ENCODE data around the gene RCAN1. TPM values are rescaled to one million over a fixed set of nuclear protein-coding genes. Genes with fewer than 3 reads are reported as not detected.
A peak's percentile ranks its signal among the peaks of the same experiment; 100 is the strongest.

The RCAN1 gene
- total and polyA plus RNA-seq, 2 of the 8 experiments (the other 6 are each of a cell fraction or from before 2014, with no cell fraction given): 1.7 to 6.4 TPM

DNA sequence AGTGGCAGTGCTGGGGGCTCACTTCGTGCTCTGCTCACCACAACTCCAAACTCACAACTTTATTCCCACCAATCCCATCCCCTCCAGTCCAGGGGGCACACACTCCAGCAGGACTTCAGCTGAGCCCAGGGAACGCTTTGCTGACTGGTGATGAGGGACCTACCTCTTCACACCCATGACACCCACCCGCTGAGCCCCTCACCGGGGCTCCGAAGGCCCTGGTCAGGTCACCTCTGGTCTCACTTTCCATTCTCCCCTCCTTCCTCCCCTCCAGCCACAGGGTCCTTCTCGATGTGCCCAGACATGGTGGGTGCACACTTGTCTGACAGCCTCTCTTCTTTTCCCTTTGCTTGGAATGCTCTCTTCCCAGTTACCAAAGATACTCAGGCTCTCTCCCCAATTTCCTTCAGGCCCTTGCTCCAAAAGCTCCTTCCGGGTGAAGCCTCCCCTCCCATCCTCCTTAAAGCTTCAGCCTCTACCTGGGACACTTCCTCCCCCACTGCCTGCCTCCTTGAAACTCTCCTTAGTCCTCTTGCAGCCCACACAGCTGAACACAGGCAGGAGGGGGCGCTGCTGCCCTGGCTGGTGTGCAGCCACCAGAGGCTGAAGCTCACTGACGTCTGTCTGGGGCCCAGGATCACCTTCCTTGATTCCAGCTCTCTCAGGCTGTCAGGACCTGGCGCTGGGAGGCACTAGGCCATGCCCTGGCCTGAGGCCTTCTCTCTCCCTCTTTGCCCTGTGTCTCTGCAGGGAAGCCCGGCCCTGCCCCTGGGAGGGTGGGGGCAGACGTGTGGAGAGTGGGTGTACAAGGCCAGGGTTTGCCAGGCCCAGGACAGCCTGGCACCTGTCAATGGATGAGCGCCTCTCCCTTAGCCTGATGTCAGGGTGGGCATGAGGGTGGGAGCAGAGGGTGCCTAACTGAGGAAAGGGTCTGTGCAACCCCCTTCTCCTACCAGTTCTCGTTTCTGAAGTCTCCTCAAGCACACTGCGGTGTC is 104.5 kb downstream of the RCAN1 start:
- H3K56ac ChIP-seq (replicated peaks; ENCODE audit: insufficient read length, low read depth, low read length): no peak overlapping the region
- FAIRE-seq (no peak), DNase-seq (ENCODE audit: low read depth in 1 of 2, low spot score in 2 of 2) (peak; percentile 61 to 88)
- H4K5ac ChIP-seq (ENCODE audit: insufficient read length, low read depth, low read length): no peak overlapping the region
- H2BK12ac ChIP-seq (ENCODE audit: low read depth, low read length): no peak overlapping the region
- H3K9ac ChIP-seq (replicated peaks in 1 of 4; ENCODE audit: extremely low read depth in 1 of 4, low read depth in 3 of 4, low read length in 3 of 4): no peak overlapping the region
- H3K27me3 ChIP-seq (replicated peaks in 1 of 4; ENCODE audit: control insufficient read depth in 3 of 4, extremely low read depth in 1 of 4, insufficient read depth in 3 of 4, low read length in 3 of 4): no peaks in the 10 kb centered on the region
- POLR2A ChIA-PET (ENCODE audit: partially characterized antibody): no interaction called here
- no peak overlapping the region for H2BK120ac ChIP-seq (replicated peaks; ENCODE audit: low read depth, low read length)
- no peak overlapping the region for H2AK5ac ChIP-seq (ENCODE audit: low read depth, low read length)
- H4K20me1 ChIP-seq (replicated peaks in 1 of 2; ENCODE audit: control insufficient read depth in 1 of 2, insufficient read depth in 2 of 2, low read length in 2 of 2): no peaks in the 10 kb centered on the region
- no peak overlapping the region; the same call in 1 of the 2 replicates for H2BK5ac ChIP-seq (ENCODE audit: low read depth, low read length)
- no peaks in the 10 kb centered on the region for H3K79me2 ChIP-seq (ENCODE audit: control insufficient read depth in 1 of 2, insufficient read depth in 2 of 2, low read length in 2 of 2)
- peaks cover 2% of the 10 kb centered on the region; the same call in 1 of the 2 replicates for H3K23me2 ChIP-seq (ENCODE audit: low read depth, low read length)
- CTCF ChIA-PET (ENCODE audit: partially characterized antibody): interaction anchor here (0.6 to 13.5 kb wide), 33 partner anchors 8 to 1631 kb away, joined by 3 to 131 read pairs (median 5); partner anchors contain the start of gene RCAN1
- H3K79me1 ChIP-seq (ENCODE audit: low read depth, low read length): no peaks in the 10 kb centered on the region
- no peak overlapping the region for H3K4me2 ChIP-seq (ENCODE audit: insufficient read depth in 1 of 2, low read depth in 2 of 2, low read length in 2 of 2)
- 82% methylated on average over 13 of the region's 15 CpGs; no CpG with 5 or more reads in 1 of the 2 experiments for WGBS, 2 experiments (ENCODE audit: extremely low coverage in 1 of 2, insufficient coverage in 1 of 2, insufficient read length in 1 of 2, insufficient replicate concordance in 2 of 2, low coverage in 1 of 2, low lambda C conversion rate in 2 of 2, missing lambda C conversion rate in 1 of 2)
- H4K91ac ChIP-seq (replicated peaks; ENCODE audit: insufficient read length, low read length): no peak overlapping the region
- H3K4me1 ChIP-seq (replicated peaks in 1 of 4; ENCODE audit: control insufficient read depth in 3 of 4, insufficient read depth in 4 of 4, low read length in 3 of 4): no peaks in the 10 kb centered on the region
- no peak overlapping the region for H4K8ac ChIP-seq (ENCODE audit: extremely low read depth, insufficient read depth, low read length)
- H3K14ac ChIP-seq (ENCODE audit: insufficient read length): no peak overlapping the region
- H3K18ac ChIP-seq (ENCODE audit: extremely low read depth, low read length): no peak overlapping the region
- no peak overlapping the region for H3K27ac ChIP-seq (ENCODE audit: low read depth, low read length)
- H2BK20ac ChIP-seq (ENCODE audit: low read length): no peak overlapping the region
- no peak overlapping the region for H2AFZ ChIP-seq (ENCODE audit: low read length)
- no peak overlapping the region for H3K23ac ChIP-seq (ENCODE audit: insufficient read length)
- H3K36me3 ChIP-seq (ENCODE audit: control insufficient read depth in 2 of 4, insufficient read depth in 4 of 4, low read length in 3 of 4): no peaks in the 10 kb centered on the region
- H3K4me3 ChIP-seq (ENCODE audit: extremely low read depth in 1 of 4, insufficient read depth in 2 of 4, low read depth in 3 of 4, low read length in 4 of 4): no peak overlapping the region
- H2BK15ac ChIP-seq (ENCODE audit: low read length): no peak overlapping the region
- no peak overlapping the region for H3K4ac ChIP-seq (replicated peaks; ENCODE audit: insufficient read length, low read depth, low read length)
- H3K9me3 ChIP-seq (ENCODE audit: insufficient read depth in 2 of 2, low read depth in 1 of 2, low read length in 1 of 2): no peaks in the 10 kb centered on the region
- TF ChIP-seq CEBPB (IDR thresholded peaks at IDR 0.05; ENCODE audit: low read depth, low read length) (0 out of 2 replicates have a peak, but pooled peaks have one; percentile 21), FOSL1 (IDR thresholded peaks at IDR 0.05; ENCODE audit: insufficient read depth, low read depth, low read length) (no peak), ATF3 (IDR thresholded peaks at IDR 0.05; ENCODE audit: insufficient read depth, low read depth, low read length) (no peak), PHF8 (conservative IDR thresholded peaks at IDR 0.05; ENCODE audit: low read depth, low read length) (no peak), SP2 (IDR thresholded peaks at IDR 0.05; ENCODE audit: low read length) (no peak), NRF1 (IDR thresholded peaks at IDR 0.05; ENCODE audit: low read depth, low read length) (no peak), CHD1 (IDR thresholded peaks at IDR 0.05; ENCODE audit: low read depth, low read length) (no peak), GABPA (IDR thresholded peaks at IDR 0.05; ENCODE audit: borderline replicate concordance, insufficient read depth, low read length) (no peak), SIRT6 (IDR thresholded peaks at IDR 0.05; ENCODE audit: low read length) (no peak), ZNF274 (IDR thresholded peaks at IDR 0.05; ENCODE audit: borderline replicate concordance, extremely low read depth, low read length) (no peak), JUN (IDR thresholded peaks at IDR 0.05; ENCODE audit: low read depth, low read length) (no peak)
